ENCODE results near the gene DUSP7.

The DUSP7 gene

GRCh38 chr3:52026041-52026440 is 30.3 kb downstream of the DUSP7 start:
- DNase-seq (ENCODE audit: low read depth), result no peak

GRCh38 chr3:52025453-52025852 is 30.9 kb downstream of the DUSP7 start:
- no peak for DNase-seq (ENCODE audit: low read depth)

- DNase-seq (ENCODE audit: low read depth), result no peak
Observed at GRCh38 chr3:52024765-52025452, 31.5 kb downstream of the DUSP7 start.

GRCh38 chr3:52023860-52024764 is 32.3 kb downstream of the DUSP7 start:
- DNase-seq (ENCODE audit: low read depth), result no peak

- DNase-seq (ENCODE audit: low read depth), result no peak
Observed at GRCh38 chr3:52023101-52023770, 33.1 kb downstream of the DUSP7 start.

GRCh38 chr3:52022323-52023100 is 33.9 kb downstream of the DUSP7 start:
- no peak for DNase-seq (ENCODE audit: low read depth)

GRCh38 chr3:52021489-52022268 is 34.7 kb downstream of the DUSP7 start:
- no peak for DNase-seq (ENCODE audit: low read depth)

GRCh38 chr3:52020796-52021195 is 35.6 kb downstream of the DUSP7 start:
- DNase-seq (ENCODE audit: low read depth), result no peak

GRCh38 chr3:52019352-52020080 is 36.9 kb downstream of the DUSP7 start:
- no peak for DNase-seq (ENCODE audit: low read depth)

- no peak for DNase-seq (ENCODE audit: low read depth)
Observed at GRCh38 chr3:52018319-52019000, 37.9 kb downstream of the DUSP7 start.

GRCh38 chr3:52017586-52017985 is 38.8 kb downstream of the DUSP7 start:
- no peak for DNase-seq (ENCODE audit: low read depth)

GRCh38 chr3:52015438-52016228 is 40.7 kb downstream of the DUSP7 start:
- DNase-seq (ENCODE audit: low read depth), result no peak

- no peak for DNase-seq (ENCODE audit: low read depth)
Observed at GRCh38 chr3:52014613-52015012, 41.8 kb downstream of the DUSP7 start.

- DNase-seq (ENCODE audit: low read depth), result no peak
Observed at GRCh38 chr3:52013802-52014598, 42.4 kb downstream of the DUSP7 start.

GRCh38 chr3:52012699-52013098 is 43.7 kb downstream of the DUSP7 start:
- DNase-seq (ENCODE audit: low read depth), result no peak

GRCh38 chr3:52010431-52010830 is 45.9 kb downstream of the DUSP7 start:
- DNase-seq (ENCODE audit: low read depth), result no peak

- no peak for DNase-seq (ENCODE audit: low read depth)
Observed at GRCh38 chr3:52007291-52007690, 49.1 kb downstream of the DUSP7 start.

- DNase-seq (ENCODE audit: low read depth), result no peak
Observed at GRCh38 chr3:52006820-52007133, 49.6 kb downstream of the DUSP7 start.

Measured in stimulated activated CD8-positive, alpha-beta memory T cell treated with anti-CD3 and anti-CD28 coated beads, Interleukin-12 subunit alpha, Interleukin-12 subunit beta, amount 100 ng/mL, for 4 hours (primary cell).